OCI-LY1 (cell line): ENCODE data around the gene HMGB1.
A peak's percentile ranks its signal among the peaks of the same experiment; 100 is the strongest.

ENCODE experiments used
- H2AFZ ChIP-seq: fragments of 200-600 bp; sonication (generic), shearing (Covaris generic); 2 replicates; pipeline ENCODE4 v1.6.0; 2014; ENCODE audit warnings: antibody characterized with exemption, mild to moderate bottlenecking, low read length
- H3F3A ChIP-seq: fragments of 200-600 bp; sonication (generic), shearing (Covaris generic); 2 replicates; pipeline ENCODE4 v1.6.0; 2014; ENCODE audit warnings: mild to moderate bottlenecking, antibody characterized with exemption, low read length, moderate library complexity; ENCODE audit not compliant: insufficient read depth
- H3K27ac ChIP-seq: fragments of 200-600 bp; sonication (generic); 2 replicates; pipeline ENCODE4 v1.5.1; 2014; ENCODE audit warnings: low read length, mixed run types, mild to moderate bottlenecking, low read depth; ENCODE audit not compliant: poor library complexity, severe bottlenecking
- H3K27me3 ChIP-seq: fragments of 200-600 bp; sonication (generic); 2 replicates; pipeline ENCODE4 v1.6.0; 2014; ENCODE audit warnings: antibody characterized with exemption, mild to moderate bottlenecking, low read length, moderate library complexity; ENCODE audit not compliant: insufficient read depth
- H3K36me3 ChIP-seq: fragments of 200-600 bp; sonication (generic); 2 replicates; pipeline ENCODE4 v1.6.1; 2014; ENCODE audit warnings: mild to moderate bottlenecking, antibody characterized with exemption, low read length, moderate library complexity, mixed read lengths; ENCODE audit not compliant: insufficient read depth
- H3K4me1 ChIP-seq: fragments of 200-600 bp; sonication (generic); 2 replicates; pipeline ENCODE4 v1.5.1; 2014; ENCODE audit warnings: mild to moderate bottlenecking, low read length, moderate library complexity; ENCODE audit not compliant: insufficient read depth, severe bottlenecking
- H3K4me2 ChIP-seq: fragments of 200-600 bp; sonication (generic), shearing (Covaris generic); 2 replicates; pipeline ENCODE4 v1.6.1; 2014; ENCODE audit warnings: low read length
- H3K4me3 ChIP-seq: fragments of 200-600 bp; sonication (generic); 2 replicates; pipeline ENCODE4 v1.5.1; 2014; ENCODE audit warnings: low read length, low read depth, mild to moderate bottlenecking, mixed read lengths; ENCODE audit not compliant: poor library complexity, severe bottlenecking
- H3K79me2 ChIP-seq: fragments of 200-600 bp; shearing (Covaris generic); 2 replicates; pipeline ENCODE4 v1.6.1; 2016; ENCODE audit warnings: mixed run types, low read length, mixed read lengths; ENCODE audit not compliant: insufficient read depth
- H3K9ac ChIP-seq: fragments of 200-600 bp; sonication (generic), shearing (Covaris generic); 2 replicates; pipeline ENCODE4 v1.6.1; 2014; ENCODE audit warnings: mild to moderate bottlenecking, low read length, mixed read lengths
- H3K9me2 ChIP-seq: fragments of 200-600 bp; sonication (generic), shearing (Covaris generic); 2 replicates; pipeline ENCODE4 v1.6.1; 2014; ENCODE audit warnings: low read depth, mild to moderate bottlenecking, low read length, mixed read lengths
- H3K9me3 ChIP-seq: fragments of 200-600 bp; shearing (Covaris generic); 2 replicates; pipeline ENCODE4 v1.6.1; 2014; ENCODE audit warnings: low read length, mixed read lengths
- H4K20me1 ChIP-seq: fragments of 200-600 bp; sonication (generic), shearing (Covaris generic); 2 replicates; pipeline ENCODE4 v1.6.0; 2016; ENCODE audit warnings: mild to moderate bottlenecking, low read length; ENCODE audit not compliant: insufficient read depth
- CTCF ChIP-seq: fragments of 200-600 bp; sonication (generic), shearing (Covaris generic); IDR thresholded peaks from 2 replicates; pipeline ENCODE4 v1.5.1; 2017; ENCODE audit warnings: mild to moderate bottlenecking, antibody characterized with exemption, low read length, moderate library complexity, mixed read lengths
- EZH2 ChIP-seq: fragments of 200-600 bp; sonication (generic), shearing (Covaris generic); IDR thresholded peaks from 2 replicates; pipeline ENCODE4 v1.8.0; 2017; ENCODE audit warnings: borderline replicate concordance, mixed run types, mild to moderate bottlenecking, antibody characterized with exemption, low read length, moderate library complexity, mixed read lengths

Gene HMGB1

DNA sequence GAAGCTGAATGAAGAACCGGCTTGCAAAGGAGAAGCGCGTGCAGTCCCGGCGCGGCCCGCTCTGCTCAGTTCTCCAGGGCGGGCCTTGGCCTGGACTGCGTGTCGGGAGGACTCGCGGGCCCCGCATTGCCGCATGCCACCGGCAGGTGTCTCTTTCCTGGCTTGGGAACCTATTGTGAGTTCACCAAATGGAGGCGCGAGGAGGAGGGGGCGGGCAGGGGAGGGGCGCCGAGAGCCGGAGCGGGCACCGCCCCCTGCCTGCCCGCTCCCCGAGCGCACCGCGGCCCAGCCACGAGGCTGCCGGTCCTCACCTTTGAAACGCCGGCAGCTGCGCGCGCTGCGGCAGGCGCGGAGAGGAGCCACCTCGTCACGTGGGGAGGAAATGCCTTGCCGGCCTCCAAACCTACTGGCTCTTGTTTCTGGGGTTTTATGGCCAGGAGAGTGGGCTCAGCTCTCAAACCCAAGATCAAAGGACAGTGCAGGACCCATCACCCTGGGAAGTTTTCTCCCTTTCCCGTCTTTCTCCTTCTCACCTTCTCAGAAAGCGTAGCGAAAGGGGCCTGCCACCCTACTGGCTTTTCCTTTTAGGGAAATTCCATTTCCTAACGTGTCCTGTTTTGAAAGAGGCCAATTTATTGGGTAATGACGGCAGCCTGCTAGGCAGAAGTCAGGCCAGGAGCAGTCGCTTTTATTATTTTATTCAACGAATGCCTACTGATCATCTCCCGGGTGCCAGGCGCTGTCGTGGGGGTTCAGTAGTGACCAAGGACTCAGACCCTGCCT, 57.2 kb downstream of the HMGB1 start:
- Histone ChIP-seq H4K20me1 (no peaks in the 10 kb centered on the region), H3K27me3 (no peaks in the 10 kb centered on the region), H3K9me3 (no peaks in the 10 kb centered on the region), H3K9ac (peak overlapping the region; percentile 54; the same call in 1 of the 2 replicates), H3K4me3 (peak overlapping the region; percentile 14), H2AFZ (peak overlapping the region; percentile 54; the same call in 1 of the 2 replicates), H3K4me1 (peaks cover 56% of the 10 kb centered on the region), H3K79me2 (no peaks in the 10 kb centered on the region), H3K4me2 (peak overlapping the region; percentile 54), H3F3A (peaks cover 7% of the 10 kb centered on the region; the same call in 1 of the 2 replicates), H3K9me2 (no peaks in the 10 kb centered on the region), H3K27ac (peak overlapping the region; percentile 84), H3K36me3 (no peaks in the 10 kb centered on the region)
- TF ChIP-seq CTCF = peak; percentile 57
- TF ChIP-seq EZH2 = no peak

- Histone ChIP-seq H3K4me3 (no peak overlapping the region), H3F3A (peaks cover 3% of the 10 kb centered on the region; the same call in 1 of the 2 replicates), H3K4me1 (peaks cover 45% of the 10 kb centered on the region), H3K79me2 (no peaks in the 10 kb centered on the region), H4K20me1 (no peaks in the 10 kb centered on the region), H3K27me3 (no peaks in the 10 kb centered on the region), H2AFZ (peak overlapping the region; percentile 39), H3K9me3 (no peaks in the 10 kb centered on the region), H3K9ac (peak overlapping the region; percentile 37; the same call in 1 of the 2 replicates), H3K27ac (peak overlapping the region; percentile 82), H3K9me2 (no peaks in the 10 kb centered on the region), H3K36me3 (no peaks in the 10 kb centered on the region), H3K4me2 (peak overlapping the region; percentile 35)
- TF ChIP-seq CTCF = peak; percentile 36; the same call in 1 of the 2 replicates
- TF ChIP-seq EZH2 = no peak
These were observed 58.8 kb downstream of the HMGB1 start for GRCh38 chr13:30406779-30407416.
